ENCODE measurements around the gene MYOM3. TPM values are rescaled to one million over a fixed set of nuclear protein-coding genes. Genes with fewer than 3 reads are reported as not detected.

The MYOM3 gene
- total RNA-seq, 1 donor from 2014 or later, result 0.29 TPM

DNA sequence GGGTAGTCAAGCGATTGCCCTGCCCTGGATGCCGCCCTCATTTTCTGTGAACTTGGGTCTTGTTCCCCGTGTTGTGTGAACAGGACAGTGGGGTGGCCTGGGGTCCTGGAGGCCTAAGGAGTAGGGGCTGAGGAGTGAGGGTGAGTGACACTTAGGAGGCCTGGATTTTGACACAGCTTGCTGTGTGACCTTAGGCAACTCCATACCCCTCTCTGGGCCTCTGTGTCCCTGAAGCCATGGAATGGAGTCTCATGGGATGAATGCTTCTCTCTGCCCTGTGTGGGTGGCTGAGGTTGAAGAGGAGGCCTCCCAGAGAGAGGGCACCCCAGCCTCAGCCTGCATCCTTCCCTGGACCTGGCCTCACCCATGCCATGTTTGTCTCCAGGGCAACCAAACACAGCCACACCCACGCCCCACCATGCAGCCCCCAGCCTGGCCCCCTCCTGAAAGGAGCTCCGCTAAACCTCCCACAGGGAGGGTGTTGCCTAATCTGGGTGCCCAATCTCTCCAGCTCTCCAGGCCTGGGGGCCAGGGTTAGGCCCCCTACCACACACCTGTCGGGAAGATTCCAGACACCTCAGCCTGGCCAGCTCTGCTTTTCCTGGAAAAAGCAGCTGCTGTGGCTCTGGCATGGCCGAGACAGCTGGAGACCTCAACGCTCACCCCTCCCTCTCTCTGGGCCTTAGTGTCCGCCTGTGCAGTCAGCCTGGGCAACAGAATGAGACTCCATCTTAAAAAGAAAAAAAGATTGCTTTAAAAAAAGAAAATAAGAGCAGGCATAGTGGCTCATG is 9.9 kb downstream of the MYOM3 start:
- TF ChIP-seq, protein P1, sequence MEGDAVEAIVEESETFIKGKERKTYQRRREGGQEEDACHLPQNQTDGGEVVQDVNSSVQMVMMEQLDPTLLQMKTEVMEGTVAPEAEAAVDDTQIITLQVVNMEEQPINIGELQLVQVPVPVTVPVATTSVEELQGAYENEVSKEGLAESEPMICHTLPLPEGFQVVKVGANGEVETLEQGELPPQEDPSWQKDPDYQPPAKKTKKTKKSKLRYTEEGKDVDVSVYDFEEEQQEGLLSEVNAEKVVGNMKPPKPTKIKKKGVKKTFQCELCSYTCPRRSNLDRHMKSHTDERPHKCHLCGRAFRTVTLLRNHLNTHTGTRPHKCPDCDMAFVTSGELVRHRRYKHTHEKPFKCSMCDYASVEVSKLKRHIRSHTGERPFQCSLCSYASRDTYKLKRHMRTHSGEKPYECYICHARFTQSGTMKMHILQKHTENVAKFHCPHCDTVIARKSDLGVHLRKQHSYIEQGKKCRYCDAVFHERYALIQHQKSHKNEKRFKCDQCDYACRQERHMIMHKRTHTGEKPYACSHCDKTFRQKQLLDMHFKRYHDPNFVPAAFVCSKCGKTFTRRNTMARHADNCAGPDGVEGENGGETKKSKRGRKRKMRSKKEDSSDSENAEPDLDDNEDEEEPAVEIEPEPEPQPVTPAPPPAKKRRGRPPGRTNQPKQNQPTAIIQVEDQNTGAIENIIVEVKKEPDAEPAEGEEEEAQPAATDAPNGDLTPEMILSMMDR (IDR thresholded peaks at IDR 0.05; ENCODE audit: unreplicated experiment), result no peak
- no peaks in the 10 kb centered on the region for H3K36me3 Mint-ChIP-seq
- H3K27ac Mint-ChIP-seq, result peak overlapping the region; percentile 30
- DNase-seq (ENCODE audit: low spot score in 2 of 2, unreplicated experiment in 2 of 2), result no peak
- H3K4me3 Mint-ChIP-seq, result no peak overlapping the region
- no peaks in the 10 kb centered on the region for H3K9me3 Mint-ChIP-seq
- H3K4me1 Mint-ChIP-seq, result peaks cover 28% of the 10 kb centered on the region
- H3K27me3 Mint-ChIP-seq (ENCODE audit: low read depth), result no peaks in the 10 kb centered on the region

DNA sequence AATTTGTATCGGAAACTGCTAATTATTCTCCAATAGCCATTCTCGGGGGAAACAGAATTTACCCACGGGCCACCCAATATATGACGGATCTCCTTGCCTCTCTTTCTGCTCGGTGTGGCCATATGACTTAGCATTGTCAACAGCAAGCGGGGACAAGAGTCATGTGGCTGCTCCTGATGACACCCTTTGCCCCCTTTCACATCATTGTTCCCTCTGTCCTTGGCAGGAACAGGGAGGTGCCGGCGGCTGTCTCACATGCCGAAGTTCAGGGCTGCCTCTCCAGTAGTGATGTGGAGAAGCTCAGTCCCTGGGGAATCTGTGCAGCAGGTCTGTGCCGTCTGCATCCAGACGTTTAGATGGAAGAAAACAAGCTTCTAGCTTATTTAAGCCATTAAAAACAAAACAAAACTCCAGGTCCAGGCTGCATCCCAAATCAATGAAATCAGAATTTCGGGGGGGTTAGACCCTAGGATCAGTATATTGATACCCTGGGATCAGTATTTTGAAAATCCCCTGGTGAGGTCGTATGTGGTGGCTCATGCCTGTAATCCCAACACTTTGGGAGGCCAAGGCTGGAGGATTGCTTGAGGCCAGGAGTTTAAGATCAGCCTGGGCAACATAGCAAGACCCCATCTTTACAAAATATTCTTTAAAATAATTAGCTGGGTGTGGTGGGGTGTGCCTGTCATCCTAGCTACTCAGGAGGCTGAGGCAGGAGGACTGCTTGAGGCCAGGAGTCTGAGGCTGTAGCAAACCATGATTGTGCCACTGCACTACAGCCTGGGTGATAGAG is 10.8 kb downstream of the MYOM3 start:
- Mint-ChIP-seq H3K36me3 (no peaks in the 10 kb centered on the region), H3K27me3 (ENCODE audit: low read depth) (no peaks in the 10 kb centered on the region), H3K4me1 (peaks cover 28% of the 10 kb centered on the region), H3K27ac (no peak overlapping the region), H3K4me3 (no peak overlapping the region), H3K9me3 (no peaks in the 10 kb centered on the region)
- TF ChIP-seq, protein P1 (IDR thresholded peaks at IDR 0.05; ENCODE audit: unreplicated experiment), result no peak
- DNase-seq (ENCODE audit: low spot score in 2 of 2, unreplicated experiment in 2 of 2), result no peak

DNA sequence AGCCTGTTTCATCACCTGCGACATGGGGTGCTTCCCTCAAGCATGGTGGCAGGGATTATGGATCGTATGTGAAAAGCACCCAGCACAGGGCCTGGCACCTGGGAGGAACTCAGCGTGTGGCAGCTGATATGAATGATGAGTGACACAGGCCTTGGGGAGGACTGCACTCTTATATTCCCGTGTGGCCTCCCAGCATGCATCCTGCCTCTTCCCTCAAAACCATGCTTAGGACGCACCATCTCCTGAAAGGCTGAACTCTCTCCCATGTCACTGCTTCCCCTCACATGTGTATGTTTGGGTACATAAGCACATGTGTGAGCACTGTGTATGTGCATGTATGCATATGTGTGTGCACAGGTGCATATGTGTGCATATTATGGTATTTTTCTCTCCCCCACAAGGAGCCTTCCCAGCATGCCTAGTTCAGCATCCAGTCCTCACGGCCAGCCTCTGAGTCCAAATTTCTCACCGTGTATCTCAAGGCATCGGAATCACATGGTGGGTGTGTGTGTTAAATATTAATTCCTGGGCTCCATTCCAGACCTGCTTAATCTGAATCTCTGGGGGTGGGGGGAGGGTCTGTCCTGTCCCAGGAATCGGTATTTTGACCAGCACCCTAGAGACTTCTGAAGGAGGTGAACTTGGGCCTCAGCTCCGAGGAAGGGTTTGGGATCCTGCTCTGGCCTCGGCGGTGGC is 12.8 kb downstream of the MYOM3 start:
- peak overlapping the region; percentile 2 for H3K27ac Mint-ChIP-seq
- no peaks in the 10 kb centered on the region for H3K9me3 Mint-ChIP-seq
- H3K4me3 Mint-ChIP-seq, result no peak overlapping the region
- no peaks in the 10 kb centered on the region for H3K36me3 Mint-ChIP-seq
- TF ChIP-seq, protein P1 (IDR thresholded peaks at IDR 0.05; ENCODE audit: unreplicated experiment), result no peak
- H3K27me3 Mint-ChIP-seq (ENCODE audit: low read depth), result peaks cover 2% of the 10 kb centered on the region
- DNase-seq (ENCODE audit: low spot score in 2 of 2, unreplicated experiment in 2 of 2), result no peak
- H3K4me1 Mint-ChIP-seq, result peaks cover 23% of the 10 kb centered on the region

DNA sequence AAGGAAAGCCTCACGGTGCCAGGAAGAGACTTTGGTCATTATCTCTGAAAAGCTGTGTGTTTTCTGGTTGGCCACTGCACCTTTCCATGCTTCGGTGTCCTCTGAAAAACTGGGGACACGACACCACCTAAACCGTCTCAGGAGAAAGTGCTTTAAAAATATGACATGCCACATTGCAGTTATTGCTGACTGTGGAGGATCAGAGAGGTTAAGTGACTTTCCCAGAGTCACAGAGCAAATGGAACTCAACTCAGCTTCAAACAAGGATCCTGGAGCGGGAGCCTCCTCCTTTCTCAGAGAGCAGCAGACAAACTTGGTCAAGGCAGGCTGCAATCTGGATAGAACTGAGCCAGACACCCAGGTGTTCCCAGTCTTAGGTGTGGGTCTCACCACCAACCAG is 13.8 kb downstream of the MYOM3 start:
- H3K36me3 Mint-ChIP-seq, result no peaks in the 10 kb centered on the region
- H3K4me3 Mint-ChIP-seq, result no peak overlapping the region
- TF ChIP-seq, protein P1 (IDR thresholded peaks at IDR 0.05; ENCODE audit: unreplicated experiment), result no peak
- no peak for DNase-seq (ENCODE audit: low spot score in 2 of 2, unreplicated experiment in 2 of 2)
- H3K27ac Mint-ChIP-seq, result no peak overlapping the region
- peaks cover 2% of the 10 kb centered on the region for H3K27me3 Mint-ChIP-seq (ENCODE audit: low read depth)
- H3K4me1 Mint-ChIP-seq, result peaks cover 14% of the 10 kb centered on the region
- no peaks in the 10 kb centered on the region for H3K9me3 Mint-ChIP-seq

DNA sequence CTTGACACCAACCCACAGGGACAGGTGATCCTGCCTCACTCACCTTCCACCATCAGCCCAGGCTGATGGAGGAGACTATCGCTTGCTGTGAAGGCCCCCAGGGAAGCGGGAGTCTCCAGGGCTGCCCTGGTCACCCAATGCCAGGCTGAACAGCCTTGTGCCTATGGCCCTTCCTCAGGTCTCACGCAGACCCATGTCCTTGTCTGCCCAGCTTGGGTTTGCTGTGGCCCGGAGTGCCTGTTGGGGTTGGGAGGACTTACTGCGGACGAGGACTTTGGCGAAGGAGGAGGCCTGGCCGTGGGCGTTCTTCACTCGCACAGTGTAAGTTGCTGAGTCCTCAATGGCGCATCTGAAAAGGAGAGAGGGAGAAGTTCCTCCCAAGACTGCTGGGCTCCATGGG is 14.3 kb downstream of the MYOM3 start:
- TF ChIP-seq, protein P1 (IDR thresholded peaks at IDR 0.05; ENCODE audit: unreplicated experiment), result no peak
- H3K27me3 Mint-ChIP-seq (ENCODE audit: low read depth), result peaks cover 2% of the 10 kb centered on the region
- no peaks in the 10 kb centered on the region for H3K36me3 Mint-ChIP-seq
- DNase-seq (ENCODE audit: low spot score in 2 of 2, unreplicated experiment in 2 of 2), result no peak
- no peak overlapping the region for H3K4me3 Mint-ChIP-seq
- peaks cover 12% of the 10 kb centered on the region for H3K4me1 Mint-ChIP-seq
- H3K27ac Mint-ChIP-seq, result no peak overlapping the region
- H3K9me3 Mint-ChIP-seq, result no peaks in the 10 kb centered on the region

Measured in mesothelial cell of epicardium (in vitro differentiated cells).